GM12801 (cell line): ENCODE results near the gene ZSCAN20.

Experiments
- TF ChIP-seq, protein P1 (sequence below): IDR thresholded peaks from one replicate; pipeline ENCODE4 v1.5.1; 2011; ENCODE audit warnings: control low read depth; ENCODE audit not compliant: insufficient read length; ENCODE audit errors: extremely low read depth

Gene ZSCAN20

DNA sequence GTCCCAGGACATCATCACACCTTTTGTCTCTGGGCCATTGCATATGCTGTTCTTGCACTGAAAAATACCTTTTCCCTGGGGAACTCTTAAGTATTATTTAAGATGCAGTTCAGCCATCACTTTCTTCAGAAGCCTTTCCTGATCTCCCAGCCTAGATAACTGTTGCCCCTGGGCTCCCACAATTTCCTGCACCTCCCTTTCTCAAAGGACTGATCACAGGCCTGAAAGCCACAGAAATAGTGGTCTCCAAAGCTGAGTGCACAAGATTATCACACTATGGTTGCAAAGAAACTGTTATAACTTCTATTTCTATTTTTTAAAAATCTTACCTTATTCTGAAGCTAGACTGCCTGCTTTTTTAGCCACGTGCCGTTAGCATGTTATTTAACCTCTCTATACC, 2.8 kb upstream of the ZSCAN20 start:
- TF ChIP-seq, protein P1, sequence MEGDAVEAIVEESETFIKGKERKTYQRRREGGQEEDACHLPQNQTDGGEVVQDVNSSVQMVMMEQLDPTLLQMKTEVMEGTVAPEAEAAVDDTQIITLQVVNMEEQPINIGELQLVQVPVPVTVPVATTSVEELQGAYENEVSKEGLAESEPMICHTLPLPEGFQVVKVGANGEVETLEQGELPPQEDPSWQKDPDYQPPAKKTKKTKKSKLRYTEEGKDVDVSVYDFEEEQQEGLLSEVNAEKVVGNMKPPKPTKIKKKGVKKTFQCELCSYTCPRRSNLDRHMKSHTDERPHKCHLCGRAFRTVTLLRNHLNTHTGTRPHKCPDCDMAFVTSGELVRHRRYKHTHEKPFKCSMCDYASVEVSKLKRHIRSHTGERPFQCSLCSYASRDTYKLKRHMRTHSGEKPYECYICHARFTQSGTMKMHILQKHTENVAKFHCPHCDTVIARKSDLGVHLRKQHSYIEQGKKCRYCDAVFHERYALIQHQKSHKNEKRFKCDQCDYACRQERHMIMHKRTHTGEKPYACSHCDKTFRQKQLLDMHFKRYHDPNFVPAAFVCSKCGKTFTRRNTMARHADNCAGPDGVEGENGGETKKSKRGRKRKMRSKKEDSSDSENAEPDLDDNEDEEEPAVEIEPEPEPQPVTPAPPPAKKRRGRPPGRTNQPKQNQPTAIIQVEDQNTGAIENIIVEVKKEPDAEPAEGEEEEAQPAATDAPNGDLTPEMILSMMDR, result no peak

DNA sequence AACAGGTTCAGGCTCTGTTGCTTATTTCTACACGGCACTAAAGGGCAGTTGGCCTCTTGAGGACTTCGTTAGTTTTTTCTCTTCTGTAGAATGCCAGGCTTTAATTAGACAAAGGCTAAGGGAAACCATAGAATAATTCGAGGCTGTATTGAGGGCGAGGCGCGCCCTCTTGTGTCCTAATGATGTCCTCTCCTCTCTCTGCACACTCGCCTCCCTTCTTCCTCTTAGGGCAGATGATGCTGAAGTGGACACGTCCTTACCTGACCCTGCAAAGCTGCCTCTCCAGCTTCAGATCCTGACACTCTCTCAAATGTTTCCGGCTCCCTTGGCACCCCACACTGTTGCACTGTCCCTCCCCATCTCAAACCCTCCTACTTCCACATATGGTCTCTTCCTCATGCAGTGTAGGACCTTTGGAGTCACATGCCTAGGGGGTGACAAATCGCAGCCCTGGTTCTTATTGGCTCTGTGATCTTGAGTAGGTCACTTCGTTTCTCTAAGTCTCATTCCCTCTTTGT, 1.9 kb upstream of the ZSCAN20 start:
- TF ChIP-seq, protein P1, result peak; percentile 18

DNA sequence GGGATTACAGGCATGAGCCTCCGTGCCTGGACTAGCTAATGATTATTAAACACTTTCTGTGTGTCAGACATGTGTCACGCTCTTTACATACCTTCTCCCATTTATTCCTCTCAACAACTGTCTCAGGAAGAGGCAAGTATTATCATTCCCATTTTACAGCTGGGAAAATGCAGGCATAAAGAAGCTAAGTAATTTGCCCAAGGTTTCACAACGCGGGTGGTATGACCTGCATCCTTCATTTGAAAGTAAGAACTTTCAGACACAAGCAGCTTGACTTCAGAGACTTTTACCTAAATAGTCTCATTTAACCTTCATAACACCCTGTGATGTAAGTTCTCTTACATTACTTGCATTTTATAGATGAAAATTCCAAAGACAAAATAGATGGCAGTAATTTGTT, 1.0 kb upstream of the ZSCAN20 start:
- TF ChIP-seq, protein P1, result no peak

DNA sequence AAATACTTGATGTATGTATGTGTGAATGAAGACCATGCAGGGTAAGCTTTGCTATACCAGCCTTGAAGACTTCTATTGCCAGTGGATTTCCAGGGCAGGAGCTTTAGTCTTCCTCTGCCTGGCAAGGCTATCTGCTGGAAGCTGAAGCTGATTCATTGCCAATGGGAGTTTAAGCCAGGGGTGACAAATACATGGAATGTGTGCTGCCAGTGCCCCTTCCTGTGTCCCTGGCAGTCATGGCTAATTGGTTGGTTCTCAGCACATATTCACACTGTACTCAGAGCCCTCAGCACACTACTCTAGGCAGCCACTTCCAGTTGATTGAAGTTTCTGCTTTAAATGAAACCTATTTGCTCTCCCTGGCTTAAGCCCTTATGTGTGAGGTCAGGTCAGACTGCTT, 1.5 kb downstream of the ZSCAN20 start:
- TF ChIP-seq, protein P1, result no peak

DNA sequence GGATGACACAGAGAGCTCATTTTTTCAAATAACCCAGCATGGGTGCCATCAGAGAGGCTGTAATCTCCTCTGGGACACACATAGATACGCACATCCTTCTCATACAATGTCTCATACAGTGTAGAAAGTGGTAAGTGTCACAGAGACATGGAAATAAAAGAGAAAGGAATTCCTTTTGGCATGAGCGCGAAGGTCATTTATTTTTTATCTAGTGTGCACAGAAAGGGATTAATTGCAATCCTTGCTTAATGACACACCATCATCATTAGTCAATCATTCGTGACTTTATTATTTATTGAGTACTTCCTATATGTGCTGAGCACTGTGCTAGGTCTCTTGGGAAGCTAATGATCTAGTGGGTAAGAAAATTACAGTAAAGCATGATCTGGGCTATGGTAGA, 5.0 kb downstream of the ZSCAN20 start:
- TF ChIP-seq, protein P1, result no peak

DNA sequence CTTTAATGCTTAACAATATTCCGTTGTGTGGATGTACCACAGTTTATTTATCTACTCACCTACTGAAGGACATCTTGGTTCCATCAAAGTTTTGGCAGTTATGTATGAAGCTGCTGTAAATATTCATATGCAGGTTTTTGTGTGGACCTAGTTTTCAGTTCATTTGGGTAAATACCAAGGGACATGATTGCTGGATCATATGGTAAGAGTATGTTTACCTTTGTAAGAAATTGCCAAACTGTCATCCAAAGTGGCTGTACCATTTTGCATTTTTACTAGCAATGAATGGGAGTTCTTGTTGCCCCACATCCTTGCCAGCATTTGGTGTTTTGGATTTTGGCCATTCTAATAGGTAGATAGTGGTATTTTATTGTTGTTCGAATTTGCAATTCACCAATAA, 10.0 kb downstream of the ZSCAN20 start:
- TF ChIP-seq, protein P1, result no peak

DNA sequence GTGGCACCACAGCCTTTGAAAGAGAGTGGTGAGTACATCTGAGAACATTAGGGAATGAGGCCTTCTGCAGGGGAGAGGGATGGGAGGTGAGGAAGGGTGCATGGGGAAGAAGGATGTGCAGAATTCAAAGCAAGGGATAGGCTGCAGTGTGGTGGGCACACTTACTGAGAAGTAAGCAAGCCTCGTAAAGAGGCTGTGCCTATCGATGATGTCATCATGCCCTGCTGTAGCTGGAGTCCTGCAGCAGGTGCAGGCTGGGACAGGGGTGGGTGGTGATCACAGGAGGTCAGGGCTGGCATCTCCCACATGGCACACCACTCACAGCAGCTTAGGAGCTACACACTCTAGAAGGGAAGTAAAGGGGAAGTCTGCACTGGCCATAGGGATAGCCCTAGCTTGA, 16.2 kb downstream of the ZSCAN20 start:
- TF ChIP-seq, protein P1, result no peak

DNA sequence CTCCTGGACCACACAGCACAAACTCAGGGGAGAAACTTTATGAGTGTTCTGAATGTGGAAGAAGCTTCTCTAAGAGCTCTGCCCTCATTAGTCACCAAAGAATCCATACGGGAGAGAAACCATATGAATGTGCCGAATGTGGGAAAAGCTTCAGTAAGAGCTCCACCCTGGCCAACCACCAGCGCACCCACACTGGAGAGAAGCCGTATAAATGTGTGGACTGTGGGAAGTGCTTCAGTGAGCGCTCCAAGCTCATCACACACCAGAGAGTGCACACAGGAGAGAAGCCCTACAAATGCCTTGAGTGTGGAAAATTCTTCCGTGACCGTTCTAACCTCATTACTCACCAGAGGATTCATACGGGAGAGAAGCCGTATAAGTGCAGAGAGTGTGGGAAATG, 22.5 kb downstream of the ZSCAN20 start:
- TF ChIP-seq, protein P1, result no peak
